B cell (primary cell): ENCODE measurements around the gene HBA2.

Experiments used
- CTCF ChIP-seq: fragments of 200-600 bp; IDR thresholded peaks from one replicate; pipeline ENCODE4 v1.8.0; 2022; ENCODE audit warnings: antibody characterized with exemption, mild to moderate bottlenecking
- EZH2 ChIP-seq: IDR thresholded peaks from 2 replicates; pipeline ENCODE4 v1.6.1; 2012; ENCODE audit warnings: borderline replicate concordance, low read depth, mild to moderate bottlenecking, moderate library complexity, low read length; ENCODE audit not compliant: insufficient read depth, poor library complexity, severe bottlenecking

- TF ChIP-seq EZH2, result no peak
- TF ChIP-seq CTCF, result no peak
These were observed 18.3 kb upstream of the HBA2 start for GRCh38 chr16:154217-155030.
